Activated CD8-positive, alpha-beta memory T cell treated with anti-CD3 and anti-CD28 coated beads, Interleukin-2, amount 10 ng/mL, durations not matched to agents 7 days and 5 days (primary cell): Measurements from ENCODE around the gene NTM. TPM values are rescaled to one million over a fixed set of nuclear protein-coding genes. Genes with fewer than 3 reads are reported as not detected.

Source experiments
- ATAC-seq: fragments of 150-1000 bp; cut with Tn5 transposase; one replicate; pipeline ENCODE4 v1.10.0; 2021; ENCODE audit warnings: moderate library complexity
- CTCF ChIA-PET: fragments of 350-600 bp; sonication (Branson Sonifier 250); formaldehyde crosslinking; loops from one replicate; lab custom pipeline; 2021; ENCODE audit warnings: antibody characterized with exemption; lab: Charles Lee
- DNase-seq: peaks from one replicate; pipeline ENCODE4 v3.0.0-alpha.2; 2020
- H3K27ac Mint-ChIP-seq: one replicate; pipeline ENCODE4 v1.8.0; 2021; ENCODE audit warnings: mild to moderate bottlenecking, mixed read lengths
- H3K27me3 Mint-ChIP-seq: one replicate; pipeline ENCODE4 v1.8.0; 2021; ENCODE audit warnings: mixed read lengths
- H3K36me3 Mint-ChIP-seq: one replicate; pipeline ENCODE4 v1.8.0; 2021; ENCODE audit warnings: mild to moderate bottlenecking, mixed read lengths
- H3K4me1 Mint-ChIP-seq: one replicate; pipeline ENCODE4 v1.8.0; 2021; ENCODE audit warnings: mixed read lengths
- H3K4me3 Mint-ChIP-seq: one replicate; pipeline ENCODE4 v1.8.0; 2021; ENCODE audit warnings: mild to moderate bottlenecking, moderate library complexity, mixed read lengths
- H3K9me3 Mint-ChIP-seq: one replicate; pipeline ENCODE4 v1.8.0; 2022; ENCODE audit warnings: low read depth, mixed read lengths
- total RNA-seq, 2 experiments: library from RNA; stranded (reverse); gene quantifications; one replicate each; pipeline ENCODE4 v1.2.3, GENCODE V29; 2021

Gene NTM
- total RNA-seq, 2 experiments from 2014 or later: not detected

DNA sequence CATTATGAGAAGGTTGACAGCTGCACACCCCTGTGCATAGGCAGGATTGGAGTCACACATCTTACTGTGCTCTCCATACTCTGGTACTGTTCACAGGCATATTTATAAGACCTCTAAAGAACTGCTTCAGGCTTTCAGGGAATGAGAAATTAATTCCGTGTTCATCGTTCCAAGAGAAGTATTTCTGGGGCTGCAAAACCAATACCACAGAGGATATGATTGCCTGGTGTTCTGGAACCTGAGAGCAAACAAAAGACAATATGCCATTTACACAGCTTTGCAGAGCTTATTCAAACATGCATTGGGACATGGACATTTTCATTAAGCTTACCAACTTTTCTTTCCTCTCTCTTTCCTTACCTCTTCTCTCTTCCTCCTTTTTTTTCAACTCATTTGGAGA, 388.7 kb downstream of the NTM start:
- no peak for DNase-seq
- CTCF ChIA-PET: no interaction called here
- no peaks in the 10 kb centered on the region for H3K27me3 Mint-ChIP-seq
- no peaks in the 10 kb centered on the region for H3K4me1 Mint-ChIP-seq
- H3K9me3 Mint-ChIP-seq: no peaks in the 10 kb centered on the region
- no peaks in the 10 kb centered on the region for H3K36me3 Mint-ChIP-seq
- H3K4me3 Mint-ChIP-seq: no peak overlapping the region
- no peak for ATAC-seq
- no peak overlapping the region for H3K27ac Mint-ChIP-seq

DNA sequence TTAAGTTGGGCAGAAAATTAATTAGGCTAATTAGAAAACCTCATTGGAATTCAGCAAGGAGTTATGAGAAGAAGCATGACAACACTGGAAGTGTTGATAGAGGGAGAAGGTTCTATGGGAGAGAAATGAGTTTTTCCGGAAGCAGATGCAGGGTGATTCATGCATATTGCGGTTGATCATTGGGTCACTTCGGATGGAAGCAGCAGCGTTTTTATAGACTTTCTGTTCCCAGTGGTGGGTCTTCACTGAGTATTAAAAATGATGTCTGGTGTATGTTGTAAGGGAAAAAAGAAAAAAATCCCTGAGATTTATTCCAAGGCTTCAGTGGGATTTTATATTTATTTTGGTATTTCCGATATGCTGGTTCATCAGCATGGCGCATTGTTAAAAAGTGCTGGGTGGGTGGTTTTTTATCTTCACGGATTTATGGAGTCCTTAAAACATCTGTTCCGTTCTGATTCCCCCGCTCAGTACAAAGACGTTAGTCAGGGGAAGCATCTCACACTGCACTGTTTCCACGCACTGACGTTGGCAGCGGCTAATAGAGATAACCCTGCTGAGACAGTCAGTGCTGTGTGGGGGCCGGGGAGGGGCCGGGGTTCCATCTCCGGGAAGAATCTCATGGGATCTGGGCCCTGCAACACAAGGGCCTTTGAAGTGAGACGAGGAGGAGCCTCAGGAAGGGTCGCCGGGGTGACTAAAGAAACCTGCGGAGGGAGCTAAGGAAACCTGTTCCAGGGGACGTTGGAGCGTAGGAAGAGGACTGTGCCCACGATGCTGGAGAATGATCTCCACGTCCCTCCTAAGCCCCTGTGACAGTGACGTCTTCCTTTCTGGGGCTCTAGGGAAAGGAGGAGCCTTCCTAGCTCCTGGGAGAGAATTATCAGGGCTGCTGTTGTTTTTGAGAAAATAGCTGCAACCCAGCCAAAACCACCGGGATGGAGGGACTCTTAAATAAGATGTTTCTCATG, 390.0 kb downstream of the NTM start:
- CTCF ChIA-PET: no interaction called here
- no peaks in the 10 kb centered on the region for H3K9me3 Mint-ChIP-seq
- H3K4me3 Mint-ChIP-seq: no peak overlapping the region
- no peaks in the 10 kb centered on the region for H3K27me3 Mint-ChIP-seq
- no peaks in the 10 kb centered on the region for H3K4me1 Mint-ChIP-seq
- DNase-seq: no peak
- ATAC-seq: no peak
- H3K36me3 Mint-ChIP-seq: no peaks in the 10 kb centered on the region
- H3K27ac Mint-ChIP-seq: no peak overlapping the region

GRCh38 chr11:131762346-131763110, 392.1 kb downstream of the NTM start:
- CTCF ChIA-PET: no interaction called here
- DNase-seq (no peak), ATAC-seq (no peak)
- Mint-ChIP-seq H3K9me3 (no peaks in the 10 kb centered on the region), H3K36me3 (no peaks in the 10 kb centered on the region), H3K4me3 (no peak overlapping the region), H3K27ac (no peak overlapping the region), H3K27me3 (no peaks in the 10 kb centered on the region), H3K4me1 (no peaks in the 10 kb centered on the region)

- H3K27ac Mint-ChIP-seq: no peak overlapping the region
- H3K36me3 Mint-ChIP-seq: no peaks in the 10 kb centered on the region
- ATAC-seq (no peak), DNase-seq (no peak)
- no peak overlapping the region for H3K4me3 Mint-ChIP-seq
- H3K9me3 Mint-ChIP-seq: no peaks in the 10 kb centered on the region
- CTCF ChIA-PET: no interaction called here
- H3K4me1 Mint-ChIP-seq: no peaks in the 10 kb centered on the region
- no peaks in the 10 kb centered on the region for H3K27me3 Mint-ChIP-seq
Observed at GRCh38 chr11:131763193-131763890, 392.9 kb downstream of the NTM start.

GRCh38 chr11:131764126-131764525, 393.7 kb downstream of the NTM start:
- Mint-ChIP-seq H3K9me3 (no peaks in the 10 kb centered on the region), H3K36me3 (no peaks in the 10 kb centered on the region), H3K27me3 (no peaks in the 10 kb centered on the region), H3K27ac (no peak overlapping the region), H3K4me1 (no peaks in the 10 kb centered on the region), H3K4me3 (no peak overlapping the region)
- ATAC-seq (no peak), DNase-seq (no peak)
- CTCF ChIA-PET: no interaction called here

DNA sequence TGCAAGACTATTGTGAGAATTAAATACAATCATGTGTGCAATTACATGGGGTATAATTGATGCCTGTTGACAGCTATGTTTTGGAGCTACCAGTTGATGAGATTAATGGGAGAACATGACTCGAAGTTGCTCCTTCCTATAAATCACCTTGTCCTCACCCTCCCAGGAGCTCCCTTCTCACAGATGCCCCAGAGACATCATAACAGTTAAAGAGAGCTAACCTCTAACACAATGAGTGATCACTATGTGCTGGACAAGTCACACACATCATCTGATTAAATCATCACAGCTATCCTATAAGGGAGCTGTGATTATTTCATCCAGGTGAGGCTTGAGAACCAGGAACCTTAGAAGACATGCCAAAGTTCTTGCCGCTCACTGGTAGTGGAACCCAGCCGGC, 394.2 kb downstream of the NTM start:
- no peaks in the 10 kb centered on the region for H3K4me1 Mint-ChIP-seq
- ATAC-seq (no peak), DNase-seq (no peak)
- CTCF ChIA-PET: no interaction called here
- H3K9me3 Mint-ChIP-seq: no peaks in the 10 kb centered on the region
- no peaks in the 10 kb centered on the region for H3K36me3 Mint-ChIP-seq
- H3K27ac Mint-ChIP-seq: no peak overlapping the region
- H3K4me3 Mint-ChIP-seq: no peak overlapping the region
- no peaks in the 10 kb centered on the region for H3K27me3 Mint-ChIP-seq

DNA sequence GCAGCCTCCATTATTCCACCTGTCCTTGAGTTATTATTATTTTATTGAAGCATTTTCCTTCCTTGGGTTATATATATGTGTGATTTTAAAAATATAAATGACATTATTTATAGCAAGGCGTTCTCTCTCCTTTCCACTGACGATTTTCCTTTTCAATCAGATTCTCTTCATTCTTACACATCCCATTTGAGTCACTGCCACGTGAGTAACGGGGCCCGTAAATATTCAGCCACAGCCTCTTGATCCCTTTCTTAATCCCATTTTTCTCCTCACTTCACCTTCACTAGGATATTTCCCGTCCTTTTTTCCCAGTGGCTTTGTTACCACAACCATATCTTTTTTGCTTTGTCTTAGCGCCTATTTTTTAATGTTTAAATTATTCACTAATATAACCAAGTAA, 396.2 kb downstream of the NTM start:
- Mint-ChIP-seq H3K4me1 (no peaks in the 10 kb centered on the region), H3K36me3 (no peaks in the 10 kb centered on the region), H3K4me3 (no peak overlapping the region), H3K27me3 (no peaks in the 10 kb centered on the region), H3K27ac (no peak overlapping the region), H3K9me3 (no peaks in the 10 kb centered on the region)
- ATAC-seq (no peak), DNase-seq (no peak)
- CTCF ChIA-PET: no interaction called here

- H3K4me1 Mint-ChIP-seq: no peaks in the 10 kb centered on the region
- CTCF ChIA-PET: no interaction called here
- no peak overlapping the region for H3K4me3 Mint-ChIP-seq
- DNase-seq: no peak
- no peaks in the 10 kb centered on the region for H3K27me3 Mint-ChIP-seq
- H3K9me3 Mint-ChIP-seq: no peaks in the 10 kb centered on the region
- H3K27ac Mint-ChIP-seq: no peak overlapping the region
- no peaks in the 10 kb centered on the region for H3K36me3 Mint-ChIP-seq
- ATAC-seq: no peak
Observed at GRCh38 chr11:131767421-131767820, 397.0 kb downstream of the NTM start.

DNA sequence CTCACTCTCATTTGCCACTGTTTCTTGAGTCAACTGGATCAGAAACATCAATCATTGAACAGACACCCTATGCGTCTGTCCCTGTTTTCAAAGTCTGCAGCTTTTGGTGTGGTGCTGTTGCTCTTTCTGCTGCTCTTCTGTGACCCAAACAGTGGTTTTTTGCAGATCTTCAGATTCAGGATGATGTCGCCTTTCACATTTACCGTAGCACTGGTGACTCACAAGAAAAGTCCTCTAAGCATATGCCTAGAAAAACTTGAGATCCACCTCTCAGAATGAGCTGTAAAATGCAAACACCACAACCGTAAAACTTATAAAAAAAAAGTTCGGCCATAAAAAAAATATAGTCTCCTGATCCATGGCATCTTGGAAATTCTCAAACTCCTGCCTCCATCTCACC, 400.4 kb downstream of the NTM start:
- CTCF ChIA-PET: no interaction called here
- ATAC-seq (no peak), DNase-seq (no peak)
- H3K9me3 Mint-ChIP-seq: no peaks in the 10 kb centered on the region
- no peaks in the 10 kb centered on the region for H3K27me3 Mint-ChIP-seq
- H3K4me1 Mint-ChIP-seq: no peaks in the 10 kb centered on the region
- no peak overlapping the region for H3K4me3 Mint-ChIP-seq
- H3K27ac Mint-ChIP-seq: no peak overlapping the region
- no peaks in the 10 kb centered on the region for H3K36me3 Mint-ChIP-seq

GRCh38 chr11:131771471-131771870, 401.1 kb downstream of the NTM start:
- Mint-ChIP-seq H3K4me1 (no peaks in the 10 kb centered on the region), H3K27me3 (no peaks in the 10 kb centered on the region), H3K27ac (no peak overlapping the region), H3K9me3 (no peaks in the 10 kb centered on the region), H3K4me3 (no peak overlapping the region), H3K36me3 (no peaks in the 10 kb centered on the region)
- no peak for DNase-seq
- no peak for ATAC-seq
- CTCF ChIA-PET: no interaction called here

DNA sequence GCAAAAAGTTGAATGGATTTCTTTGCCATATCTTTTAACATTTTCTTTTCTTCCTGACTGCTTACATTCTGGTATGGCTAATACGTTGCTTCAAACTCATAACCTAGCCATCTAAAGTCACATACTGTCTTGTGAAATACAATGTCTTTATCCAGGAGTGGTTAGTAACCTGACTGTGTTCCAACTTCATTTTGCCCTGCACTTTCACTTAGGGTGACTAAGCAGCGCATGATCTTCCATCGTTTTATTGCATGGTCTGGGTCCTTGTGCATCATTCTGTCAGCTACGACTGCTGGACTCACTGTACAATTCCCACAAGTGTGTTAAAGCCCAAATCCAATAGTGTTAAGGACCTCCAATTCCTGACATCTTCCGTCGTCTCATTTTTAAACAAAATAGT, 403.2 kb downstream of the NTM start:
- Mint-ChIP-seq H3K4me1 (no peaks in the 10 kb centered on the region), H3K4me3 (no peak overlapping the region), H3K27me3 (no peaks in the 10 kb centered on the region), H3K27ac (no peak overlapping the region), H3K36me3 (no peaks in the 10 kb centered on the region), H3K9me3 (no peaks in the 10 kb centered on the region)
- no peak for DNase-seq
- CTCF ChIA-PET: no interaction called here
- no peak for ATAC-seq

- CTCF ChIA-PET: no interaction called here
Observed at GRCh38 chr11:131776211-131776610, 405.8 kb downstream of the NTM start.

DNA sequence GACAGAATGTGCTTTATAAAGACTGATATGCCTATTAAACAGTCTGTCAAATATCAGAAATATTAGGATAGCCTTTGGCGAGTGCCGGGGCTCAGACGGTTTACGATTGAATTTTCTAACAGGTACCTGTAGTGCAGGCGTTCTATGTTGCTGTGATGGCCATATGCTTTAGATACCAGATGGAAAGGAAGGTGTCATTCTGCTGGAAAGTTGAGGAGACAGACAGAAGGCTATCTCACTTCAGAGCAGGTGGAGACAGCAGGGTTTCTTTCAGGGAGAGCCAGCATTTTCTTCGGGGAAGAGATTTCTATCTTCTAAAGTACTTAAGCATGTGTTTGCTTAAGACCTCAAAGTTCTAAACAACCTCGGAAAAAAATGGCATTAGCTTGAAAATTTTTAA, 415.4 kb downstream of the NTM start:
- H3K4me3 Mint-ChIP-seq: no peak overlapping the region
- CTCF ChIA-PET: no interaction called here
- H3K36me3 Mint-ChIP-seq: no peaks in the 10 kb centered on the region
- H3K27me3 Mint-ChIP-seq: no peaks in the 10 kb centered on the region
- DNase-seq (no peak), ATAC-seq (no peak)
- H3K27ac Mint-ChIP-seq: no peak overlapping the region
- H3K9me3 Mint-ChIP-seq: peaks cover 4% of the 10 kb centered on the region
- H3K4me1 Mint-ChIP-seq: peaks cover 4% of the 10 kb centered on the region

More at GRCh38 chr11:131776211-131776610, 405.8 kb downstream of the NTM start:
- Mint-ChIP-seq H3K9me3 (no peaks in the 10 kb centered on the region), H3K27me3 (no peaks in the 10 kb centered on the region), H3K4me1 (no peaks in the 10 kb centered on the region), H3K4me3 (no peak overlapping the region), H3K27ac (no peak overlapping the region), H3K36me3 (no peaks in the 10 kb centered on the region)
- DNase-seq: no peak
- no peak for ATAC-seq
